Central memory CD8-positive, alpha-beta T cell (primary cell): Measurements from ENCODE around the gene USP7.

Source experiments
- ATAC-seq: fragments of 150-1000 bp; cut with Tn5 transposase; replicated peaks from 2 replicates; pipeline ENCODE4 v1.10.0; 2022; ENCODE audit warnings: mild to moderate bottlenecking, moderate FRiP score, moderate number of reproducible peaks; ENCODE audit not compliant: poor library complexity, severe bottlenecking; ENCODE audit errors: extremely low read depth
- DNase-seq, 2 donors: peaks; one replicate each; pipeline ENCODE4 v3.0.0; 2021; ENCODE audit warnings: low spot score in 2 of 2
- H3K27ac Mint-ChIP-seq: one replicate; pipeline ENCODE4 v1.8.0; 2022; ENCODE audit warnings: low read depth, mild to moderate bottlenecking, moderate library complexity, mixed read lengths
- H3K27me3 Mint-ChIP-seq: one replicate; pipeline ENCODE4 v1.8.0; 2022; ENCODE audit warnings: mixed read lengths
- H3K36me3 Mint-ChIP-seq: one replicate; pipeline ENCODE4 v1.8.0; 2022; ENCODE audit warnings: mild to moderate bottlenecking, moderate library complexity, mixed read lengths; ENCODE audit not compliant: insufficient read depth
- H3K4me1 Mint-ChIP-seq: one replicate; pipeline ENCODE4 v1.8.0; 2022; ENCODE audit warnings: mixed read lengths
- H3K4me3 Mint-ChIP-seq: one replicate; pipeline ENCODE4 v1.8.0; 2022; ENCODE audit warnings: mild to moderate bottlenecking, moderate library complexity, mixed read lengths
- H3K9me3 Mint-ChIP-seq: one replicate; pipeline ENCODE4 v1.8.0; 2022; ENCODE audit warnings: mixed read lengths

USP7 gene

GRCh38 chr16:8967132-8967821 is 3.6 kb upstream of the USP7 start:
- no peak overlapping the region for H3K27ac Mint-ChIP-seq
- H3K4me3 Mint-ChIP-seq, result no peak overlapping the region
- no peaks in the 10 kb centered on the region for H3K27me3 Mint-ChIP-seq
- H3K36me3 Mint-ChIP-seq, result peaks cover 4% of the 10 kb centered on the region
- no peaks in the 10 kb centered on the region for H3K9me3 Mint-ChIP-seq
- ATAC-seq (no peak), DNase-seq (no peak)
- peaks cover 3% of the 10 kb centered on the region for H3K4me1 Mint-ChIP-seq

GRCh38 chr16:8966817-8967131 is 3.1 kb upstream of the USP7 start:
- H3K36me3 Mint-ChIP-seq, result peaks cover 9% of the 10 kb centered on the region
- H3K4me1 Mint-ChIP-seq, result peaks cover 8% of the 10 kb centered on the region
- DNase-seq (no peak), ATAC-seq (no peak)
- H3K27ac Mint-ChIP-seq, result no peak overlapping the region
- no peak overlapping the region for H3K4me3 Mint-ChIP-seq
- no peaks in the 10 kb centered on the region for H3K9me3 Mint-ChIP-seq
- H3K27me3 Mint-ChIP-seq, result no peaks in the 10 kb centered on the region

DNA sequence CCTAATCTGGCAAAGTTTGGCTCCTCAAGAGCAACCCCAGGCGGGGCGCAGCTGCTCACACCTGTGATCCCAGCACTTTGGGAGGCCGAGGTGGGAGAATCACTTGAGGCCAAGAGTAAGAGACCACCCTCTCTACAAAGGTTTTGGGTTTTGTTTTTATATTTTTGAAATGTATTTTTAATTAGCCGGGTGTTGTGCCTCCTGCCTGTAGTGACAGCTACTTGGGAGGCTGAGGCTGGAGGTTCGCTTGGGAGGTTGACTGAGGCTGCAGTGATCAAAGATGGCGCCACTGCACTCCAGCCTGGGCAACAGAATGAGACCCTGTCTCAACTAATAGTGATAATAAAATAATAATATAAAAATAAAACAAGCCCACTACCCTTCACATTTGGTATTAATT is 756 bp upstream of the USP7 start:
- no peaks in the 10 kb centered on the region for H3K27me3 Mint-ChIP-seq
- peaks cover 31% of the 10 kb centered on the region for H3K4me1 Mint-ChIP-seq
- no peaks in the 10 kb centered on the region for H3K9me3 Mint-ChIP-seq
- ATAC-seq, result no peak
- H3K36me3 Mint-ChIP-seq, result peaks cover 12% of the 10 kb centered on the region
- DNase-seq, result no peak
- peak overlapping the region; percentile 58 for H3K4me3 Mint-ChIP-seq
- H3K27ac Mint-ChIP-seq, result no peak overlapping the region

DNA sequence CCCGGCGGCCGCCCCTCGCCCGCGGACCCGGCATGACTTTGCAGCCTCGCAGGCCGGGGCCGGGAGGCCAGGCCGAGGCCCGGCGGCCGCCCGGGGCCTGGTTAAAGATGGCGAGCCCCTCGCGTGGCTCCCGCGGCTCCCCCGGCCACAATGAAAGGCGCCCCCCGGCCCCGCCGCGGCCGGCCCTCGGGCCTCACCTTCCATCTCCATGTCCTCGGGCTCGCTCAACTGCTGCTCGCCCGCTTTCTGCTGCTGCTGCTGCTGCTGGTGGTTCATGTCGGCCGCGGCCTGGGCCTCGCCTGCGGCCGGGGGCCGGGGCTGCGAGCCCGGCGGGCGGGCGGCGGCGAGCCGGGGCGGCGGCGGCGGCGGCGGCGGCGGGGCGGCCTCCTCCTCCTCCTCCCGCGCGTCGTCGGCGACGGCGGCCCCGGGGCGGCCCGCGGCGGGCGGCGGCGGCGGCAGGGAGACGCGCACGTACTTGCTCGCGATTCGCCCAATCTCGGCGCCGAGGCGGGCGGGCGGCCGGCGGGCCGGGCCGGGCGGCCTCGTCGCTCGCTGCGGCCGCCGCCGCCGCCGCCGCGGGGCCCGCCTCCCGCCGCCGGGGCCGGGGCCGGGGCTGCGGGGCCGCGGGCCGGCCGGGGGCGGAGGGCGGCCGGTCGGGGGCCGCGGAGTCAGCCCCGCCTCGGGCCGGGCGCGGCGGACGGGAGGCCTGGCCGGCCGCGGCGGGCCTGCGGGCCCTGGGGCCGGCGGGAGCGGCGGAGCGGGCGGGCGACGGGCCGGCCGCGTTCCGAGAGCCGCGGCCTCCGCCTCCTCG is 491 bp downstream of the USP7 start:
- peak overlapping the region; percentile 96 for H3K27ac Mint-ChIP-seq
- H3K27me3 Mint-ChIP-seq, result no peaks in the 10 kb centered on the region
- ATAC-seq (no peak), DNase-seq (no peak)
- H3K9me3 Mint-ChIP-seq, result no peaks in the 10 kb centered on the region
- H3K4me3 Mint-ChIP-seq, result peak overlapping the region; percentile 97
- peaks cover 43% of the 10 kb centered on the region for H3K4me1 Mint-ChIP-seq
- H3K36me3 Mint-ChIP-seq, result peaks cover 15% of the 10 kb centered on the region

DNA sequence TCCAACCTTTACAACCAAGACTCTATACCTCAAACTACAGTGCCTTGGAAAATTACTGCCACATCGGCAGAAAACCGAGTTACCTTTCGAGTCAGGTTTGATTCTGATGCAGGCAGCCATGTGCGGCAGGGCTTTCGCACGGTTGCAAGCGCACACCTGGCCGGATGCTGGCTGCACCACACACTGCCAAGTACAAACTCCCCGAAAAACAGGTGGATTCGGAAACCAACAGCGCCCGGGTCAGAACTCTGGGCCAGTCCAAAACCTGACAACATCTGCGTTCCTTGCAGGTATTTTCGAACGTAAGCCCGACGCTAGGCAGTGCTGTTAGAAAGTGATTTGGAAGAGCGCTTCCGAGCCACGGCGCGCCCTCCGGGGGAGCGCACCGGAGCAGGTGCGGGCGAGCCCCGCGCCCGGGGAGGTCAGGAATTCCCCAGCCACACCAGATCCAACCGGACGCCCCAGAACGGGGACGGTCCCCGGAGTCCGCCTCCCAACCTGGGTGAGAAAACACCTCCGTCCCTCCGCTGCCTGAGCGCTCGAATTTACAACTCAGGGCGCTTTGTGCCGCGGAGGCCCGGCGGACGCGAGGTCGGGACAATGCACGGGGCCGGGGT is 1.2 kb downstream of the USP7 start:
- Mint-ChIP-seq H3K4me1 (peaks cover 49% of the 10 kb centered on the region), H3K4me3 (peak overlapping the region; percentile 97), H3K27me3 (no peaks in the 10 kb centered on the region), H3K9me3 (no peaks in the 10 kb centered on the region), H3K27ac (peak overlapping the region; percentile 96), H3K36me3 (peaks cover 15% of the 10 kb centered on the region)
- ATAC-seq (peak; percentile 37), DNase-seq (peak; percentile 28 to 45)

DNA sequence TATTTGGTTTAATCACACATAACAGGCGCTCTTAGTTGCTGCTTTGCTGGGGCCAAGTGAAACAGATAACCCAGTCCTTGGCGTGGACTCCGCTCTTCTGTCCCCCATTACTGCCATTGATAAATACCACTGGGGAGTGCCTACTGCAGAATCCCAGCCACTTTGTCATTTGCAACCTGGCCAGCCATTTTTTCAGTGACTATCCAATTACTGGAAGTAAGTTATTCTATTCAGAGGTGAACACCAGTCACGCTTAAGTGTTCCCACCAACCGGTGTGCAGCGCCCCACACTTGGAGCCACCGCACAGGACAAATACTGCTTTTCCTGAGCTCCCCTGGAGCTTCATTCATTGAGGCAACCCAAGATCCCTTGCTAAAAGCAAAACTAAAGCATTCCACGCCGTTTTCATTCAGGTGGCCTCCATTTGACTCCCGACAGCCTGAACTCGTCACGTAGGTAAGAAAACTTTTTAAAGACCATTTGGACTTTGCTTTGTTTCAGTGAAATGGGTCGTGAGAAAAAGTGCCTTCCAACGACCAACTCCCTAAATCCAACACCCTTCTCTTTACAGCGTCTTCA is 1.8 kb downstream of the USP7 start:
- peaks cover 55% of the 10 kb centered on the region for H3K4me1 Mint-ChIP-seq
- peak overlapping the region; percentile 96 for H3K27ac Mint-ChIP-seq
- H3K27me3 Mint-ChIP-seq, result no peaks in the 10 kb centered on the region
- H3K36me3 Mint-ChIP-seq, result peaks cover 15% of the 10 kb centered on the region
- H3K4me3 Mint-ChIP-seq, result peak overlapping the region; percentile 97
- no peaks in the 10 kb centered on the region for H3K9me3 Mint-ChIP-seq
- no peak for ATAC-seq
- no peak for DNase-seq

GRCh38 chr16:8960788-8961109 is 3.0 kb downstream of the USP7 start:
- Mint-ChIP-seq H3K9me3 (no peaks in the 10 kb centered on the region), H3K4me1 (peaks cover 59% of the 10 kb centered on the region), H3K27me3 (no peaks in the 10 kb centered on the region)

DNA sequence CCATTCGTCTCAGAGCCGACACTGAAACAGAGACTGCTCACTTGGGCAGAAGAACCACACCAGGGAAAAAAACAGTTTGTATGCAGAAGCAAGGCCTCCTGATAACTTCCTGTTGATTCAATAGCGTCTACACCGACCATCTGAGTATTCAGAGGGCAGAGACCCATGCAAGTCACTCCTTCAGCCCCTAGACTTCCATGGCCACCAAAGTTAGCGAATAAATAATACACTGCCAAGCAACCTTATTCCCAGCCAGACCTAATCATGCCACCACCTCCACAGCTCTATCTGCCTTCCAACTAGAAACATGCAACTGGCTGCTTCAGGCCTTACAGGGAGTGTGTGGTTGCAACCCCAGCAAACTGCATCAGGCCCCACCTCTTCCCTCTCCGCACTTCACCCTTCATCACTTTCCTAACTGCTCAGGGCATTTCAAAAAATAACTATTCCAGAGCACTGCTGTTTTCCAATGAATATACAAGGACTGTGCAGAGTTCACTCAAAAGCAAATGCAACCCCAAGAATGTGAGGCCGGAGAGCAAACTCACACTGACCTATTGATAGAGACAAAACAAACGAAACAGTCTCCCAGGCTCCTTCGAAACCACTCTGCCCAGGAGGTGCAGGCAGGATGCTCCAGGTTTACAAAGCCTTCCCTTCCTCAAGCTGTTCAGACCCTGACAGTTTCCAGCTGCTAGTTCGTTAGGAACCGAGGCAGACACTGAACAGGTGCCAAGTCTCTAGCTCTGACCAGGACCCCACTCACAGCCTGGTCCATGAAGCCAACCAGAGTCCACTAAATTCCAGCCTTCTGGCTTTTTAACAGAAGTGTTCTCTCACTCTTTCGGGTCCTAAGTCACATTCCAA is 3.6 kb downstream of the USP7 start:
- Mint-ChIP-seq H3K36me3 (peaks cover 15% of the 10 kb centered on the region), H3K27ac (peak overlapping the region; percentile 96), H3K9me3 (no peaks in the 10 kb centered on the region), H3K4me1 (peaks cover 59% of the 10 kb centered on the region), H3K4me3 (peak overlapping the region; percentile 97), H3K27me3 (no peaks in the 10 kb centered on the region)
- peak in 1 of 2 donors; percentile 9 for DNase-seq
- peak; percentile 16 for ATAC-seq

More at GRCh38 chr16:8960788-8961109, 3.0 kb downstream of the USP7 start:
- DNase-seq (no peak), ATAC-seq (no peak)
- Mint-ChIP-seq H3K27ac (peak overlapping the region; percentile 96), H3K36me3 (peaks cover 15% of the 10 kb centered on the region), H3K4me3 (peak overlapping the region; percentile 97)

- no peak for DNase-seq
- Mint-ChIP-seq H3K4me3 (peak overlapping the region; percentile 97), H3K27me3 (no peaks in the 10 kb centered on the region), H3K36me3 (peaks cover 16% of the 10 kb centered on the region), H3K27ac (peak overlapping the region; percentile 96), H3K4me1 (peaks cover 59% of the 10 kb centered on the region), H3K9me3 (no peaks in the 10 kb centered on the region)
- no peak for ATAC-seq
Observed at GRCh38 chr16:8958344-8959167, 5.2 kb downstream of the USP7 start.

- no peak for DNase-seq
- Mint-ChIP-seq H3K27ac (peak overlapping the region; percentile 96), H3K27me3 (no peaks in the 10 kb centered on the region), H3K4me3 (peak overlapping the region; percentile 97), H3K36me3 (peaks cover 20% of the 10 kb centered on the region), H3K4me1 (peaks cover 67% of the 10 kb centered on the region), H3K9me3 (no peaks in the 10 kb centered on the region)
- ATAC-seq, result no peak
Observed at GRCh38 chr16:8957509-8958157, 6.1 kb downstream of the USP7 start.

- Mint-ChIP-seq H3K27ac (peak overlapping the region; percentile 96), H3K27me3 (no peaks in the 10 kb centered on the region), H3K9me3 (no peaks in the 10 kb centered on the region), H3K4me3 (peak overlapping the region; percentile 97), H3K4me1 (peaks cover 68% of the 10 kb centered on the region), H3K36me3 (peaks cover 15% of the 10 kb centered on the region)
- ATAC-seq, result no peak
- no peak for DNase-seq
Observed at GRCh38 chr16:8957063-8957397, 6.7 kb downstream of the USP7 start.
